Measurements from ENCODE around the gene SETSIP.
A peak's percentile ranks its signal among the peaks of the same experiment; 100 is the strongest.
"Not testable (repeated sequence)": the region's sequence is repeated elsewhere in the genome, so short reads cannot be mapped to it uniquely, and the experiment has no call there.

Gene SETSIP

DNA sequence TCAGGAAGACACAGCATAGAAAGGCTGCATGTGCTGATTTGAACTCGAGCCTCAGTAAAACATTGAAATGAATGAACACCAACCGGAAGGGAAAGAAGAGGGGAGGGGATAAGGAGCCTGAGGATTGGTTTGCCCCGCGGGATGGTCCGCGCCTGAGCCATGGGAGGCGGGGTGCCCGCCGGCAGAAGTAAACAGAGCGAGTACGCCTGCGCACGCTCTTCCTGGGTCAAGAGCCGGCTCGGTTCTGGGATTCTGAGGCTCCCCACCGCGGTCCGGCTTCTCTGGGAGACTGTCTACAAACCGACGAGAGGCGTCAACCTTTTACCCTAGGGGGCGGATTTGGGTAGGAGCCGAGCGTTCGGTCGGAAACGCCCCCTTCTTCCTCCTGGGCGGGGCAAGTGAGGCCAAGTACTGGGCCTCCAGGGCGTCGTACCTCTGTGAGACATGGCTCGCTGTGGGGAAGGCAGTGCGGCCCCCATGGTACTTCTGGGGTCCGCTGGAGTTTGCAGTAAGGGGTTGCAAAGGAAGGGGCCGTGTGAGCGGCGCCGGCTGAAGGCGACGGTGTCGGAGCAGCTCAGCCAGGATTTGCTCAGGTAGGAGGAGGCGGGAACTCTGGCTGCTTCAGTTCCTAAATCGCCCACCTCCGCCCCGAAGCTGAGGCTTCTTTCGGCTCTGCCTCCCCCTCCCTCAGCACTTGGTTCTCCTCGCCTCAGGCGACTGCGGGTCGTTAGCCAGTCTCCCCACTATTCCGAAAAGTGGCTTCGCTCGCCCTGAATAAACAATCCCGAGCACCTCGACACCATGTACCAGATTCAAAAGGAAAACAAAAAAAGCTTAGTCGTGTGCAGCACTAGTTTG, 5.1 kb upstream of the SETSIP start, which contains the start of gene BTBD8:
Gene BTBD8, plus strand, starts transcription at position 218 of the 858 bp plus-strand sequence. Its CDS starts 227 bp downstream, at position 445.
- Mint-ChIP-seq H3K9me3 (peaks cover 8% of the 10 kb centered on the region in 2 donors), H3K4me1 (peaks cover 0 to 2% of the 10 kb centered on the region in 2 donors), H3K27ac (peak within 1 kb of the TSS; percentile 89), H3K27me3 (no peaks in the 10 kb centered on the region), H3K4me3 (peak within 1 kb of the TSS; percentile 88 to 95), H3K36me3 (peaks cover 2 to 7% of the 10 kb centered on the region in 2 donors)
- peak; percentile 67 for DNase-seq
- peak; percentile 95 for ATAC-seq (replicated peaks)

DNA sequence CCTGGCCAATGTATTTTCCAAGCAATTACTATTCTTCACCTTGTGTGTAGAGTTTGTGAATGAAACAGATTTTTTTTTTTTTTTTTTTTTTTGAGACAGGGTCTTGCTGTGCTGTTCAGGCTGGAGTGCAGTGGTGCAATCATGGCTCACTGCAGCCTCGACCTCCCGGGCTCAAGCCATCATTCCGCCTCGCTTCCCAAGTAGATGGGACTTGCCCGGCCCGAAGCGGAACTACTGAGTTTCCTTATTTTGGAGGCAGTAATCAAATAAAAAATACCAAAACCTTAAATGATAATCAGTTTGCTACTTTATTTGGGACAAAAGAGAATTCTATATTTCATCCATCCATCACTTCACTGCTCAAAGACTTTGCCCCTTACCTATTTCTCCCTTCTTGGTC, 4.2 kb upstream of the SETSIP start:
- Mint-ChIP-seq H3K27me3 (no peaks in the 10 kb centered on the region), H3K4me3 (no peak overlapping the region), H3K4me1 (peaks cover 0 to 2% of the 10 kb centered on the region in 2 donors), H3K36me3 (peaks cover 0 to 2% of the 10 kb centered on the region in 2 donors), H3K9me3 (no peaks in the 10 kb centered on the region), H3K27ac (no peak overlapping the region)
- no peak for DNase-seq
- ATAC-seq (replicated peaks), result no peak

DNA sequence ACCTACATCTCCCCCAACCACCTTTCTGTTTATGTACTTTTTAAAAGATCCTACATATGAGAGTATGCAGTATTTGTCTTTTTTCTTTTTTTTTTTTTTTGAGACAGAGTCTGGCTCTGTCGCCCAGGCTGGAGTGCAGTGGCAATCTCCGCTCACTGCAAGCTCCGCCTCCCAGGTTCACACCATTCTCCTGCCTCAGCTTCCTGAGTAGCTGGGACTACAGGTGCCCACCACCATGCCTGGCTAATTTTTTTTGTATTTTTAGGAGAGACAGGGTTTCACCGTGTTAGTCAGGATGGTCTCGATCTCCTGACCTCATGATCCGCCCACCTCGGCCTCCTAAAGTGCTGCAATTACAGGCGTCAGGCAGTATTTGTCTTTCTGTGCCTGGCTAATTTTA, 2.9 kb upstream of the SETSIP start:
- not testable (repeated sequence) for H3K9me3 Mint-ChIP-seq; ATAC-seq (replicated peaks); H3K36me3 Mint-ChIP-seq; H3K27me3 Mint-ChIP-seq; H3K27ac Mint-ChIP-seq; DNase-seq; H3K4me1 Mint-ChIP-seq; H3K4me3 Mint-ChIP-seq

DNA sequence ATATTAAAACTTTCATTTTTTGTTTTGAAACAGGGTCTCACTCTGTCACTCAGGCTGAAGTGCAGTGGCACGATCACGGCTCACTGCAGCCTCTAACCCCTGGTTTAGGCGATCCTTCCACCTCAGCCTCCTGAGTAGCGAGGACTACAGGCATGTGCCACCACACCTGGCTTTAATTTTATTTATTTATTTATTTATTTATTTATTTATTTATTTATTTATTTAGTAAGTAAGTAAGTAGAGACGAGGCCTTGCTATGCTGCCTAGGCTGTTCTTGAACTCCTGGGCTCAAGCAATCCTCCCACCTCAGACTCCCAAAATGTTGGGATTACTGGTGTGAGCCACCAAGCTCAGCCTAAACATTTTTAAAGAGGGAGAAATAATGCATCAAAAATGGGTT, 1.2 kb upstream of the SETSIP start:
- ATAC-seq (replicated peaks), result no peak
- no peak overlapping the region for H3K27ac Mint-ChIP-seq

DNA sequence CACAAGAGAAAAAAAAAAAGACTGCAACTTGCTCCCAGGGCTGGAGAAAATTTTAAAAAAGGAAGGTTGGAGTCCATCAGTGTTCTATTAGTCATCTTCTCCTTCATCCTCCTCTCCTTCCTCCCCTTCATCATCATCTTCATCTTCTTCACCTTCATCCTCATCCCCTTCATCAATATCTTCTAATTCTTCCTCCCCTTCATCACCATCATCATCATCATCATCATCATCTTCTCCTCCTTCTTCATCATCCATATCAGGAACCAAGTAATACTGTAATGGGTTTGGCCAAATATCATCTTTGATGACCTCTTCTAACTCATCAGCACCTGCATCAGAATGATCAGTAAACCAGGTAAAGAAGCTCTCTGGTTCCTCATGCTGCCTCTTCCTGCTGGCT, 765 bp downstream of the SETSIP start:
- H3K9me3 Mint-ChIP-seq; H3K27me3 Mint-ChIP-seq; H3K36me3 Mint-ChIP-seq; H3K4me1 Mint-ChIP-seq; ATAC-seq (replicated peaks); H3K27ac Mint-ChIP-seq; H3K4me3 Mint-ChIP-seq; DNase-seq: not testable (repeated sequence)

More for the DNA sequence above, 1.2 kb upstream of the SETSIP start:
- peaks cover 0 to 2% of the 10 kb centered on the region in 2 donors for H3K36me3 Mint-ChIP-seq
- H3K4me1 Mint-ChIP-seq, result peaks cover 0 to 2% of the 10 kb centered on the region in 2 donors
- DNase-seq, result no peak
- H3K9me3 Mint-ChIP-seq, result no peaks in the 10 kb centered on the region
- H3K27me3 Mint-ChIP-seq, result no peaks in the 10 kb centered on the region
- H3K4me3 Mint-ChIP-seq, result no peak overlapping the region

DNA sequence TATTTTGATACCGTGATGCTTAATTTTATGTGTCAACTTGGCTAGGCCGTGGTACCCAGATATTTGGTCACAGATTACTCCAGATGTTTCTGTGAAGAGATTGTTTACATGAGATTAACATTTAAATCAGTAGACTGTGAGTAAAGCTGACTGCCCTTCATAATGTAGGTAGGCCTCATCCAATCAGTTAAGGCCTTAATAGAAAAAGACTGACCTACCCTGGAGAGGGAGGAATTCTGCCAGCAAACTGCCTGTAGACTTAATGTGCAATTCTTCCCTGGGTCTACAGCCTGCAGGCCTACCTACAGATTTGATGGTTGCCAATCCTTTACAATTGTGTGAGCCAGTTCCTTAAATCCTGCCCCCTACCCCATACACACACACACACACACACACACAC, 4.3 kb downstream of the SETSIP start:
- Mint-ChIP-seq H3K4me3 (no peak overlapping the region), H3K4me1 (no peaks in the 10 kb centered on the region), H3K27ac (no peak overlapping the region), H3K27me3 (no peaks in the 10 kb centered on the region), H3K36me3 (no peaks in the 10 kb centered on the region), H3K9me3 (no peaks in the 10 kb centered on the region)
- DNase-seq (no peak), ATAC-seq (replicated peaks) (no peak)

DNA sequence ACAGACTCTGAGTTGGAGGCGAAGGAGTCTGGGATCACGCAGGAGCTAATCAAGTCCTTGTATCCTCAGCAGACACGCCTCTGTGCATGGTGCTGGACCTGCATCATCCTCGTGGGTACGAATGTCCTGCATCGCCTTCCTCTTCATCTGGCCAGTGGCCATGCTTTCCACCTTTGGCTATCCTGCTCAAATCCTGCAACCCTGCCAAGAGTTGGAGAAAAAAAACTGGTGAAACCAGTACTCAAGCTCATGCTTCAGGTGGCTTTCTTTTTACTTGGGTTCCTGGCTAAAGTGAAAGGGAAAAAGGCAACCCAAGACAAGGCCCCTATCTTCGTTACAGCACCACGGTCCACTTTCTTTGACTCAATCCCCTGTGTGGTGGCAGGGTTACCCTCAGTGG, 8.9 kb downstream of the SETSIP start:
- DNase-seq (no peak), ATAC-seq (replicated peaks) (no peak)
- H3K4me3 Mint-ChIP-seq, result no peak overlapping the region
- H3K9me3 Mint-ChIP-seq, result no peaks in the 10 kb centered on the region
- no peak overlapping the region for H3K27ac Mint-ChIP-seq
- no peaks in the 10 kb centered on the region for H3K4me1 Mint-ChIP-seq
- no peaks in the 10 kb centered on the region for H3K36me3 Mint-ChIP-seq
- H3K27me3 Mint-ChIP-seq, result no peaks in the 10 kb centered on the region

DNA sequence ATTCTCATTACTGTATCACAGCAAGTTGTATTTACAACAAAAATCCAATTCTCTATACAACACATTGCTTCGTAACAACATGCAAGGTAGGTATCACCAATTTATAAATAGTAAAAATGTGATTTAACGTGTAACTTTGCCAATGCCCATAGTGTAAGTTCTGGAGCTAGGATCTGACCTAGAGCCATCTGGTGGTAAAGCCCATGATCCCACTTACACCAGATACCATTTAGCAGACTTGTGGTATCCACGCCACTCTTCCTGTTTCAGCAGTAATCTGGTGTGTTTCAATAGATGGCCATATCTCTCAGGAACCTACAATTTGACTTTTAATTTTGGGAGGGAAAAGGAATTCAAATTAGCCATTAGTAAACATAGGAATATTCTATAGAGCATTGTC, 10.2 kb downstream of the SETSIP start:
- no peaks in the 10 kb centered on the region for H3K36me3 Mint-ChIP-seq
- no peak overlapping the region for H3K4me3 Mint-ChIP-seq
- H3K27ac Mint-ChIP-seq, result no peak overlapping the region
- no peaks in the 10 kb centered on the region for H3K9me3 Mint-ChIP-seq
- ATAC-seq (replicated peaks) (no peak), DNase-seq (no peak)
- no peaks in the 10 kb centered on the region for H3K4me1 Mint-ChIP-seq
- no peaks in the 10 kb centered on the region for H3K27me3 Mint-ChIP-seq

DNA sequence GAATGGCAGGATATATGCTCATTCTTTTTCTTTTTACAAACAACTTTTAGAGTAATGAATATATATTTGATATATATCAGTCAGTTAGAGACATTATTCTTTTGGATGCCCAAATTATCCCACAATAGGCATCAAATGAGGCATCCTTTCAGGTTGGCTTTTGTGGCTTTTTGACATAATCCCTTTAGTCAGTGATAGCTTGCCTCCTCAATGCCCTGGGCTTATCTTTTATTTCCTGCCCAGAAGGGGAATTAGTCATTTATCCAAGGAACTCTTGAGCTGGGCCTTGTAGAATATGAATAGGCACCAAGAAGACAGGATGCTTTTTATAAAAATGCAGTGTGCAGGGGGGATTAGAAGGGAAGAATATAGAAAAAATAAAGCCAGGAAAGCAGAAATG, 23.3 kb downstream of the SETSIP start:
- ATAC-seq (replicated peaks), result no peak
- H3K27me3 Mint-ChIP-seq, result peaks cover 8 to 10% of the 10 kb centered on the region in 2 donors
- no peak overlapping the region for H3K4me3 Mint-ChIP-seq
- no peak for DNase-seq
- no peak overlapping the region for H3K27ac Mint-ChIP-seq
- H3K36me3 Mint-ChIP-seq, result no peaks in the 10 kb centered on the region
- H3K9me3 Mint-ChIP-seq, result no peaks in the 10 kb centered on the region
- no peaks in the 10 kb centered on the region for H3K4me1 Mint-ChIP-seq

DNA sequence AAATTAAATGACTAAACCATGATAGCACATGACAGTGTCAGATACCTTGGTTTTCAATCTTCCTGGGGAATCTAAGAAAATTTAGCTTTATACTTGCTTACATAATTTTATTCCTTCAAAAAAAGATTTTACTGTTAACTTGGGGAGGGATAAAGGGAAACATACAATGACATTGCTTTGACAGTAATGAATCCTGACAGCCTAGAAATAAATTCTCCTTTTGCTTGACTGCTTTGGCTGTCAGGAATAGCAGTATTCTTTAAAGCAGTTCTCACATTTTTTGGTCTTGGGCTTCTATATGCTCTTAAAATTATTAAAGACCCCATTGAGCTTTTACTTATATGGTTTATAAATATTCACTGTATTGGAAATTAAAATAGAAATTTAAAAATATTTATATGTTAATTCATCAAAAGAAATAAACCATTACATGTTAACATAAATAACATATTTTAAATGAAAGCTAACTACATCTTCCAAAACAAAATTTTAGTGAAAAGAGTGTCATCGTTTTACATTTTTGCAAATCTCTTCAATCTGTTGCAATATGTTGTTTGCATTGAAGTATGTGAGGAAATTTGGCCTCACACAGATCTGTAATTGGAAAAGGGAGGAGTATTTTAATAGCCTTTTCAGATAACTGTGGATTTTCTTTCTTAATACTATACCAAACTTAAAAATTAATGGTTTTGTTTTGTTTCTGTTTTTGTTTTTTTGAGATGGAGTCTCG, 29.3 kb downstream of the SETSIP start:
- H3K27ac Mint-ChIP-seq, result no peak overlapping the region
- no peaks in the 10 kb centered on the region for H3K9me3 Mint-ChIP-seq
- no peaks in the 10 kb centered on the region for H3K4me1 Mint-ChIP-seq
- H3K4me3 Mint-ChIP-seq, result no peak overlapping the region
- H3K36me3 Mint-ChIP-seq, result no peaks in the 10 kb centered on the region
- no peaks in the 10 kb centered on the region for H3K27me3 Mint-ChIP-seq
- DNase-seq (no peak), ATAC-seq (replicated peaks) (no peak)

DNA sequence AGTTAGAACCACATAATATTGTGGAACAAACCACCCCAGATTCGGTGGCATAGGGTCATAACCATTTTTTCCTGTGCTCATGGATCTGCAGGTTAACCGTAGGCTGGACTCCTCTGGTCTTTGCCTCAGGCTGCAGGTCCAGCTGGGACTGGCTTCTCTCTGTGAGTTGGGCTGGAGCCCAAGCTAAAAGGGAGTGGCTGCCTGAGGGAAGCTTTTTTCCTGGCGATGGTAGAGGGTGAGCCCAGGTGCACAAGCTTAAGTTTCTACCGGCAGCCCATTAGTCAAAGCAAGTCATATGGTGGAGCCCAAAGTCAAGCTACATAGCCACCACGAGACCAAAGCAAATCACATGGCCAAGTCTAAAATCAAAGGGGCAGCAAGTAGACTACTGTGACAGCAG, 31.6 kb downstream of the SETSIP start:
- no peak for ATAC-seq (replicated peaks)
- no peaks in the 10 kb centered on the region for H3K27me3 Mint-ChIP-seq
- no peak overlapping the region for H3K4me3 Mint-ChIP-seq
- no peaks in the 10 kb centered on the region for H3K9me3 Mint-ChIP-seq
- no peak overlapping the region for H3K27ac Mint-ChIP-seq
- H3K4me1 Mint-ChIP-seq, result no peaks in the 10 kb centered on the region
- H3K36me3 Mint-ChIP-seq, result no peaks in the 10 kb centered on the region
- no peak for DNase-seq

DNA sequence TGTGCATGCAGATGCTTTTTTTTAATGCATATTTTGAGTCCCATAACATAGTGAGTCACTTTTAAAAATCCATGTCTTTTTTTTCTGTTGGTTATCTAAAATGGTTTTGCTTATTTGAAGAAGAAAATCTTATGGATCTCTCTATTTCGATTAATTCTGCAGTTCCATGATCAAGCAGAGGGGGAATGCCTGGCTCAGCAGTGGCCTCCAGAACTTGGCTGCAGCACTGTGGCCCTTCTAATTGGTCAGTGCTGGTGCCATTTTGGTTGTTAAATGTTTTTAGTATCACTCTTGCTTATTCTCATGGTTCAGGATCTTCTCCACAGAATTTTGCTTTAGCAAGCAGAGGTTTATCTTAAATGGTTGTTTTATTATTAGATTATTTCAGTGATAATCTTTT, 34.2 kb downstream of the SETSIP start:
- Mint-ChIP-seq H3K36me3 (no peaks in the 10 kb centered on the region), H3K27ac (no peak overlapping the region), H3K4me3 (no peak overlapping the region), H3K9me3 (no peaks in the 10 kb centered on the region), H3K4me1 (no peaks in the 10 kb centered on the region), H3K27me3 (peaks cover 3 to 6% of the 10 kb centered on the region in 2 donors)
- DNase-seq (no peak), ATAC-seq (replicated peaks) (no peak)

DNA sequence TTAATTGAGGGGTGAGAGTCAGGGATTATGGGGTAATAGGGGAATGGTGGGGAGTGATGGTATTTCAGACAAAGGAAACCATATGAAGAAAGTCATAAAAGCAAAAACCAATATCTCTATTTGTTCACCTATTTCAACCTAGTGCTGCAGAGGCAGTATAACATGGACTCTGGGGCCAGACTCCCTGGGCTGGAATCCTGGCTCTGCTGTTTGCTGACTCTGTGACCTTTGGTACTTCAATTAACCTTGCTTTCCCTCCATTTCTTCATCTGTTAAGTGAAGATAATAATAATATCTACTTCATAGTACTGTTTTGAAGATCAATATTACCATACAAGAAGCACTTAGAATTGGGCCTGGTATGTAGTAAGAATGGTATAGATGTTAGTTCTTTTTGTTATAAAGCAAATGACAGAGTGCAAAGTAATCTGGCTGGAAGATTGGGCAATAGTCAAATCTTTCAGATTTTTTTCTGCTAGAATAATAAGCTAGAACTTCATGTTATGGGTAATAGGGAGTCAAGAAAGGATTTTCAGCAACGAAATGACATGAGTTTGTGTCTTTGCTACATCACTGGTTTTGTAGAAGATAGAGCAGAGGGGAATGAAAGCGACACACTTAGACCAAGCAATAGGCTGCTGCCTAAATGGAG, 36.4 kb downstream of the SETSIP start:
- H3K9me3 Mint-ChIP-seq, result no peaks in the 10 kb centered on the region
- no peaks in the 10 kb centered on the region for H3K4me1 Mint-ChIP-seq
- no peak for DNase-seq
- no peak overlapping the region for H3K27ac Mint-ChIP-seq
- peaks cover 9 to 12% of the 10 kb centered on the region in 2 donors for H3K27me3 Mint-ChIP-seq
- no peak overlapping the region for H3K4me3 Mint-ChIP-seq
- no peak for ATAC-seq (replicated peaks)
- H3K36me3 Mint-ChIP-seq, result no peaks in the 10 kb centered on the region

DNA sequence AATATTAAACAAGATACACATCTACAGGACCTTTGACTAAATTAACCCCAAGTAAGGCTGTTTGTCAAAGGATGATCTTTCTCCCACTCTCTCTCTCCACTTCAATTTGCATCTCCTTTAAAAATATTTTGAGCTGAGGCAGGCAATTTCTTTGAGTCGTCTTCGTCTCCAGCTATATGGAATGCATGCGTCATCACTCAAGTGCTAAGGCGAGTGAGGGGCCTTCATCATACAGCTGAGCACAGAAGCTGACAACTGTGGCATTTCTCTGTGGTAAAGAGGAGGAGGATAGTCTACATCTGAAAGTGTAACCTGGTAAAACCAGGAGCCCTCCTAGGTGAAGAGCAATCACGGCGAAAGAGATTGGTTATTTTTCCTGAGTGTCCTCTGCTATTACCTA, 37.8 kb downstream of the SETSIP start:
- no peak for ATAC-seq (replicated peaks)
- peaks cover 9 to 12% of the 10 kb centered on the region in 2 donors for H3K27me3 Mint-ChIP-seq
- no peak overlapping the region for H3K27ac Mint-ChIP-seq
- no peaks in the 10 kb centered on the region for H3K4me1 Mint-ChIP-seq
- DNase-seq, result no peak
- no peak overlapping the region for H3K4me3 Mint-ChIP-seq
- no peaks in the 10 kb centered on the region for H3K36me3 Mint-ChIP-seq
- no peaks in the 10 kb centered on the region for H3K9me3 Mint-ChIP-seq

Data from stimulated activated naive B cell treated with anti-CD40 and anti-IgM and Interleukin-4, amounts not matched to agents 10 μg/mL and 1 μg/mL and 100 μg/mL, for 72 hours (primary cell).